ENCODE measurements around the gene NEB. TPM values are rescaled to one million over a fixed set of nuclear protein-coding genes. Genes with fewer than 3 reads are reported as not detected.

The NEB gene
- total and polyA plus RNA-seq, 2 of the 13 experiments (the other 11 are each of a cell fraction or from before 2014, with no cell fraction given): 0.21 to 0.24 TPM

DNA sequence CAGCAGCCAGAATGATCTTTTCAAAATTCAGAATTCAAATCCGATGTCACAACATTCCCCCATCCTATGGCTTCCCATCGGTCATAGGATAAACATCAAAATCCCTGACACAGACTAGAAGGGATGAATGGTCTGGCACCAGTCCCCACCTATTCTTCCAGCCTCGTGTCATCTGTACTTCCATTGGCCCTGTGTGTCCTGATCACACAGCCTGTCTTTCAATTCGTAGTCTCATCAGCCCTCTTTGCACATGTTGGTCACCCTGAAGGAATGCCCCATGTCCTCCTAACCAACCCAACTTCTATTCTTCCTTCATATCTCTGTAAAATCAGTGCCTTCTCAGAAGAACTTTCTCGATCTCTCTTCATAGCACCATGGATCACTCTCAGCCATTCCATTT, 157.2 kb downstream of the NEB start (continued):
- TF ChIP-seq KLF15 (CRISPR knock-in tag; IDR thresholded peaks at IDR 0.05; ENCODE audit: borderline replicate concordance): no peak
- no peak for TF ChIP-seq ZNF280B (CRISPR knock-in tag; IDR thresholded peaks at IDR 0.05; ENCODE audit: borderline replicate concordance)
- TF ChIP-seq ZNF660 (CRISPR knock-in tag; IDR thresholded peaks at IDR 0.05; ENCODE audit: borderline replicate concordance, low read depth): no peak

- Histone ChIP-seq H3K9me3 (ENCODE audit: low read length) (no peaks in the 10 kb centered on the region), H3K4me1 (ENCODE audit: insufficient read depth, low read length) (no peaks in the 10 kb centered on the region), H3K9ac (ENCODE audit: insufficient read depth, low read depth, low read length) (no peak overlapping the region), H3K4me2 (ENCODE audit: low read depth, low read length) (no peak overlapping the region), H4K20me1 (ENCODE audit: insufficient read depth, low read length) (no peaks in the 10 kb centered on the region), H3K36me3 (replicated peaks in 1 of 2; ENCODE audit: control insufficient read depth in 1 of 2, insufficient read depth in 2 of 2, low read length in 2 of 2) (no peaks in the 10 kb centered on the region), H3K27me3 (ENCODE audit: control insufficient read depth in 1 of 2, insufficient read depth in 2 of 2, low read length in 2 of 2) (no peaks in the 10 kb centered on the region), H2AFZ (ENCODE audit: low read length) (no peak overlapping the region), H3K27ac (ENCODE audit: extremely low read length, insufficient read depth, low read length) (no peak overlapping the region), H3K4me3 (replicated peaks in 1 of 3; ENCODE audit: insufficient read depth in 1 of 3, low read depth in 2 of 3, low read length in 3 of 3) (no peak overlapping the region), H3K79me2 (ENCODE audit: insufficient read depth, low read length) (no peaks in the 10 kb centered on the region)
- no TSS peak for BruUV-seq (replicated peaks)
- DNase-seq (ENCODE audit: low spot score) (no peak), FAIRE-seq (no peak), ATAC-seq (no peak)
- TF ChIP-seq ELK4 (CRISPR knock-in tag; IDR thresholded peaks at IDR 0.05; ENCODE audit: borderline replicate concordance) (no peak), ZNF562 (CRISPR knock-in tag; IDR thresholded peaks at IDR 0.05; ENCODE audit: borderline replicate concordance) (no peak), THAP11 (CRISPR knock-in tag; IDR thresholded peaks at IDR 0.05) (no peak), RAD51 (IDR thresholded peaks at IDR 0.05; ENCODE audit: borderline replicate concordance) (no peak), DPF2 (CRISPR knock-in tag; IDR thresholded peaks at IDR 0.05; ENCODE audit: borderline replicate concordance, low read depth) (no peak), SP140L (CRISPR knock-in tag; IDR thresholded peaks at IDR 0.05; ENCODE audit: borderline replicate concordance) (no peak), ZNF484 (CRISPR knock-in tag; IDR thresholded peaks at IDR 0.05; ENCODE audit: borderline replicate concordance, low read depth) (no peak), ZNF564 (CRISPR knock-in tag; IDR thresholded peaks at IDR 0.05) (no peak), PCBP2 (optimal IDR thresholded peaks at IDR 0.05; ENCODE audit: low read depth, low read length, poor library complexity, severe bottlenecking) (no peak), YEATS4 (CRISPR knock-in tag; IDR thresholded peaks at IDR 0.05; ENCODE audit: borderline replicate concordance) (no peak), ZNF263 (CRISPR knock-in tag; IDR thresholded peaks at IDR 0.05) (no peak)
- TF ChIP-seq, protein P1, sequence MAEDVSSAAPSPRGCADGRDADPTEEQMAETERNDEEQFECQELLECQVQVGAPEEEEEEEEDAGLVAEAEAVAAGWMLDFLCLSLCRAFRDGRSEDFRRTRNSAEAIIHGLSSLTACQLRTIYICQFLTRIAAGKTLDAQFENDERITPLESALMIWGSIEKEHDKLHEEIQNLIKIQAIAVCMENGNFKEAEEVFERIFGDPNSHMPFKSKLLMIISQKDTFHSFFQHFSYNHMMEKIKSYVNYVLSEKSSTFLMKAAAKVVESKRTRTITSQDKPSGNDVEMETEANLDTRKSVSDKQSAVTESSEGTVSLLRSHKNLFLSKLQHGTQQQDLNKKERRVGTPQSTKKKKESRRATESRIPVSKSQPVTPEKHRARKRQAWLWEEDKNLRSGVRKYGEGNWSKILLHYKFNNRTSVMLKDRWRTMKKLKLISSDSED (CRISPR knock-in tag; IDR thresholded peaks at IDR 0.05): no peak
- TF ChIP-seq, protein P2, sequence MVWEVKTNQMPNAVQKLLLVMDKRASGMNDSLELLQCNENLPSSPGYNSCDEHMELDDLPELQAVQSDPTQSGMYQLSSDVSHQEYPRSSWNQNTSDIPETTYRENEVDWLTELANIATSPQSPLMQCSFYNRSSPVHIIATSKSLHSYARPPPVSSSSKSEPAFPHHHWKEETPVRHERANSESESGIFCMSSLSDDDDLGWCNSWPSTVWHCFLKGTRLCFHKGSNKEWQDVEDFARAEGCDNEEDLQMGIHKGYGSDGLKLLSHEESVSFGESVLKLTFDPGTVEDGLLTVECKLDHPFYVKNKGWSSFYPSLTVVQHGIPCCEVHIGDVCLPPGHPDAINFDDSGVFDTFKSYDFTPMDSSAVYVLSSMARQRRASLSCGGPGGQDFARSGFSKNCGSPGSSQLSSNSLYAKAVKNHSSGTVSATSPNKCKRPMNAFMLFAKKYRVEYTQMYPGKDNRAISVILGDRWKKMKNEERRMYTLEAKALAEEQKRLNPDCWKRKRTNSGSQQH (CRISPR knock-in tag; IDR thresholded peaks at IDR 0.05; ENCODE audit: low read depth): no peak
- WGBS (ENCODE audit: low lambda C conversion rate): 27% methylated on average over 4 of the region's 4 CpGs
- in situ Hi-C loops (cut with HindIII; ENCODE audit: extremely low pct_ligation_motif_present, low pct_unique_long_range_greater_than_20kb) (no loop called here), intact Hi-C loops (cut with micrococcal nuclease; ENCODE audit: unreplicated experiment) (loop anchor here (10.0 kb wide), 1 partner anchor 449 kb away; no protein-coding TSS in a partner anchor)
- ChIA-PET CTCF (ENCODE audit: low intra/inter-chr PET ratio, low total read pairs) (no interaction called here), POLR2A (no interaction called here)
Observed at GRCh38 chr2:151576080-151576479, 158.2 kb downstream of the NEB start.
